SJSA1 (cell line): ENCODE measurements around the gene CTNNBIP1. TPM values are rescaled to one million over a fixed set of nuclear protein-coding genes. Genes with fewer than 3 reads are reported as not detected.

Source experiments
- DNase-seq, 2 experiments: peaks; one replicate each; pipeline ENCODE4 v3.0.0-alpha.2; 2015 to 2020; ENCODE audit warnings: low spot score in 2 of 2, low read depth in 1 of 2
- H3K27ac ChIP-seq: fragments of 250-450 bp; sonication (Bioruptor Pico); 2 replicates; pipeline ENCODE4 v1.5.1; 2020; ENCODE audit warnings: mild to moderate bottlenecking, moderate library complexity
- H3K27me3 ChIP-seq: fragments of 250-450 bp; sonication (Bioruptor Pico); replicated peaks from 2 replicates; pipeline ENCODE4 v1.5.1; 2020; ENCODE audit warnings: mild to moderate bottlenecking, moderate library complexity
- H3K36me3 ChIP-seq: fragments of 250-450 bp; sonication (Bioruptor Pico); 2 replicates; pipeline ENCODE4 v1.5.1; 2020; ENCODE audit warnings: mild to moderate bottlenecking
- H3K4me1 ChIP-seq: fragments of 250-450 bp; sonication (Bioruptor Pico); replicated peaks from 2 replicates; pipeline ENCODE4 v1.6.1; 2021; ENCODE audit warnings: mild to moderate bottlenecking
- H3K4me3 ChIP-seq: fragments of 250-450 bp; sonication (Bioruptor Pico); 2 replicates; pipeline ENCODE4 v1.5.1; 2020; ENCODE audit warnings: mild to moderate bottlenecking
- H3K9me3 ChIP-seq: fragments of 250-450 bp; sonication (Bioruptor Pico); replicated peaks from 2 replicates; pipeline ENCODE4 v1.5.1; 2020; ENCODE audit warnings: mild to moderate bottlenecking
- total RNA-seq: library from RNA; depleted of rRNA; stranded (reverse); fragments of >200 nt; shearing (Covaris generic); gene quantifications from 2 replicates; pipeline ENCODE4 v1.2.3, GENCODE V29; 2014

Gene CTNNBIP1
- total RNA-seq, 1 experiment from 2014 or later: 37.6 TPM

DNA sequence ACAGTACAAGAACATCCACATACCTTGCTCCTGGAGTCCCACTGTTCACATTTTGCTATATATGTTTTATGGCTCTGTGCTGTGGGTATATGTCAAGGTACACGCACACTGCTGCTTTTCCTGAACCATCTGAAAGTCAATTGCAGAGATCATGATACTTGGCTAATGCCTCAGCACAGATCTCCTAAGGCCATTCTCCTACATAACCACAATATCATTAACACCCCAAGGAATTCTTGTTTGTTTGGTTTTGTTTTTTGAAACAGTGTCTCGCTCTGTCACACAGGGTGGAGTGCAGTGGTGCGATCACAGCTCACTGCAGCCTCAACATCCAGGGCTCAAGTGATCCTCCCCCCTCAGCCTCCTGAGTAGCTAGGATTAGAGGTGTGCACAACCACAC, 16.0 kb downstream of the CTNNBIP1 start:
- Histone ChIP-seq H3K4me3 (no peak overlapping the region), H3K4me1 (peaks cover 44% of the 10 kb centered on the region), H3K27ac (peak overlapping the region; percentile 61), H3K9me3 (no peaks in the 10 kb centered on the region), H3K27me3 (no peaks in the 10 kb centered on the region), H3K36me3 (no peaks in the 10 kb centered on the region)
- DNase-seq: no peak

DNA sequence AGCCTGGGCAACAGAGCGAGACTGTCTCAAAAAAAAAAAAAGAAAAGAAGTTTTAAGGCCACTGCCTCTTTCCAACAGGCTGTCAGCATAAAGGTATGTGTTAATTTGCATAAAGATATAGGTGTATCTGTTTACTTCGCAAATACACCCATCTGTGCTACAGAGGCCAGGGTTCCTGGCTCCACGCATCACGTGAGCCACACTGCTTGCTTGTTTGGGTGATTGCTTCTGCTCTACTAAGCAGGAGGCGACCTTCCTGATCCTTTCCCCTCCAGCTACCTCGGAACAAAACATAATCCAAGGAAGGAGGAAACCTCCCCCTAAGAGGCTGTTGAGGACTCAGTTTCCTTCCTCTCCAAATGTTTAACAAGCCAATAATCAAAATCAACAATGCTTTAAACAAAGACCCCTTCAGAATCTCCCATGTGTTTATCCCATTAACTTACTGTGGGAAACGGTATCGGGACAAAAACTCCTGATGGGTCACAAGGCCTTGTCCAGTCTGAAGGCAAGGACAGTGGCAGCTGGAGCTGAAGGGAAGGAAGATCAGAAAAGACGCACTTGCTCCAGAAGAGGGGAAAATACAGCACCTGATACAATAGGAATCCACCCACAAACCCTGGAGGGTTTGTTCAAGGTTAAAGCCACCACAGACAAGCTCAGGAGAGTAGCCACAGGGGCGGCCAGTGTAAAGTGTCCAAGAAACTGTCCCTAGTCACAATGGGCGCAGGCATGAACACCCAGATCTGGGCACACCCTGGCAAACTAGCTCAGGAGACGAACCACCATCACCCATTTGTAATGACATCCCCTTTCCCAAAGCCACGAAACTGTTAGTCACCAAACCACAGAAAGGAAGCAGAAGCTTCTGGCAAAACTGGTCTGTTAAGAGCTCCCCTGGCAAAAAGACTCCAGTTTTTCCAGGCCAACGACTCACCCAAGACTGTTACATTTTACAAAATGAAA, 17.2 kb downstream of the CTNNBIP1 start:
- H3K36me3 ChIP-seq: no peaks in the 10 kb centered on the region
- DNase-seq: peak; percentile 68 to 70
- H3K27ac ChIP-seq: peak overlapping the region; percentile 61
- no peak overlapping the region for H3K4me3 ChIP-seq
- no peaks in the 10 kb centered on the region for H3K27me3 ChIP-seq
- H3K4me1 ChIP-seq: peaks cover 44% of the 10 kb centered on the region
- no peaks in the 10 kb centered on the region for H3K9me3 ChIP-seq

DNA sequence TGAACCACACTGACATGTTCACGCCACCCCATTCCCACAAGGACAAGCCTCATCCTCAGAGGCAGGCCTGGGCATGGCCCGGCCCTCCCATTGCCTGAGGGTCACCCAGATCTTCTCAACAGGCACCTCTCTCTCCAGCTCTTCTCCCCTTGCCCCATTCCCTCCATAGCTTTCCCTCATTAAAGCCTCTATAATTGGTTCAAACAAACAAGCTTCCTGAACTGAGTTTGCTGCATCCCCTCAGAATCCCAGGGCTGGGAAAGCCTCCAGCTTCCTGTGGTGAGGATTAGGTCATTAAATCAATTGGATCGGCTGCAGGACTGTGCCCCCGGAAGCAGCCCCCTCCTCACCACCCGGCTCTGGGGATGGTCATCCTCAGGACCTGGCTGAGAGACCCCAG, 18.9 kb downstream of the CTNNBIP1 start:
- Histone ChIP-seq H3K4me1 (peaks cover 44% of the 10 kb centered on the region), H3K27me3 (no peaks in the 10 kb centered on the region), H3K27ac (no peak overlapping the region; the same call in none of the 2 replicates), H3K36me3 (no peaks in the 10 kb centered on the region; the same call in 1 of the 2 replicates), H3K9me3 (no peaks in the 10 kb centered on the region), H3K4me3 (no peak overlapping the region)
- DNase-seq: no peak

DNA sequence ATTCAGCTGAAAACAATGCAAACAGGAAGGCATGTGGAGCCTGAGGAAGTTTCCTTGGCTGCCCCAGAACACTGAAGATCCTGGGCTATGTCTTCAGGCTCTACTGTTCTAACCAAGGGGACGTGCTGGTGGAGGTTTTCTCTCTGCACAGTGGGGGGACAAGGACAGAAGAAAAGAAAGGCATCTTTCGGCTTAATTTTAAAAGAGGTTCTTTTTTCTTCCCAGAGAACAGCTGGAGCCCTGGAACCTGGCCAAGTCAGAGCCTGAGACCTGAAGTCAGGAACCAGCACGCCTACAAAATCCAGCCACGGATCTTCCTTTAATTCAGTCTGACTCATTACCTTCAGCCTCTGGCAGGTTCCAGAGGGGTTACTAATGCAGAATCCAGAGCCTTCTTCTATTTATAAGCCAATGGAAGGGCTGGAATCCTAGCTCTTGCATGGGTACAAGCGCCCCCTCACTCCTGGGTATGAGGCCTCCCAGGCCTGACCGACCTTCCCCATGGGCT, 19.8 kb downstream of the CTNNBIP1 start:
- H3K27ac ChIP-seq: no peak overlapping the region; the same call in 1 of the 2 replicates
- H3K4me1 ChIP-seq: peaks cover 44% of the 10 kb centered on the region
- no peaks in the 10 kb centered on the region for H3K9me3 ChIP-seq
- H3K27me3 ChIP-seq: no peaks in the 10 kb centered on the region
- no peaks in the 10 kb centered on the region; the same call in 1 of the 2 replicates for H3K36me3 ChIP-seq
- H3K4me3 ChIP-seq: no peak overlapping the region
- peak; percentile 61 to 80 for DNase-seq

DNA sequence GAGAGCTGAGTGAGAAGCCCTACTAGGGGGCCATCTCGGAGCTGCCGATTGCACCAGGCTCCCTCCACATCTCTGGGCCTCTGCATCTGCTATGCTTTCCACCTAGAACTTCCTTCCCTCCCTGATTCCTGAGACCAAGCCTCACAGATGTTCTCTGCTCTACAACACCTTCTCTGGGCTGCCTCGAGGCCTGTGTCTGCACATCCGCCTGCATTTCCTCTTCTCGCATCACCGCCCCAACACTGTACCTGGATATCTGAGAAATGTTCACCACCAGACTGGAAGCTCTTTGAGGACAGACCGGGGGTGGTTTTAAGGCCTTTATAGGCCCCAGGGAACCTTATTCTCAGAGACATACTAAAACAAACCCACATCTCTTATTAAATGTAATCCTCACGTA, 20.7 kb downstream of the CTNNBIP1 start:
- Histone ChIP-seq H3K27ac (no peak overlapping the region), H3K9me3 (no peaks in the 10 kb centered on the region), H3K36me3 (no peaks in the 10 kb centered on the region; the same call in 1 of the 2 replicates), H3K4me3 (no peak overlapping the region), H3K27me3 (no peaks in the 10 kb centered on the region), H3K4me1 (peaks cover 43% of the 10 kb centered on the region)
- DNase-seq: no peak

DNA sequence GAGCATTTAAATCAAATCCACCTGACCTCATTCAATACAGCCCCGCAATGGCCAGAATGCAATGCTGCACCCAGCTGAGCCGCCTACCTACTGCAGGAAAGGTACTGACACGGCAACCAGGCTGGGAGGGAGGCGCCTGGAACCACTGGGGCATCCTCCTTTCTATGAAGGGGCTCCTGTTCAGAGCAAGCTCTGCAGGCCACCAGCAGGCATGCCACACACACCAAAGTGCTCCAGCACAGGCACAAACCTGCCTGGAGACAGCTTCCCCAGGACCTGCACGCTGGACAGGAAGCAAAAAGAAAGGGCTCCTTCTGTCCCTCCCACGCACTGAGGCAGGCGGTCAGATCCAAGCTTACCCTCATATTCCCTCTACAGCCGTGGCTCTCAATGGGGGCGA, 21.2 kb downstream of the CTNNBIP1 start:
- Histone ChIP-seq H3K4me3 (no peak overlapping the region), H3K9me3 (no peaks in the 10 kb centered on the region), H3K4me1 (peaks cover 38% of the 10 kb centered on the region), H3K36me3 (no peaks in the 10 kb centered on the region; the same call in 1 of the 2 replicates), H3K27ac (no peak overlapping the region), H3K27me3 (no peaks in the 10 kb centered on the region)
- DNase-seq: no peak

DNA sequence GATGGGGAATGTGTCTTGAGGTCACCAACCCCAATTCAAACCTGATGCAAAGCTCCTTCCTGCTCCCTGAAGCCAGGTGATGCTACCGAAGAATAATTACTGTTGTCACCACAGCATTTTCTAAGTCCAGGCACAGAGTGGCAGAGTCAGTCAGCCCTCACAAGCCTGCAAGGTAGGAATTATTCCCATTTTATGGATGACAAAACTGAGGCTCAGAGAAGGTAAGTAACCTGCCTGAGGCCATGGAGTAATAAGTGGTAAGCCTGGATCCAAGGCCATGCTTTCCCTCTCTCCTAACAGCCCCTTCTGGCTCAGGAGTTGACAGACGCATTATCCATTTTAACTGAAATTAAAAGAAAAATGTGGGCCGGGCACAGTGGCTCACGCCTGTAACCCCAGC, 23.0 kb downstream of the CTNNBIP1 start:
- Histone ChIP-seq H3K4me1 (peaks cover 30% of the 10 kb centered on the region), H3K27me3 (no peaks in the 10 kb centered on the region), H3K9me3 (no peaks in the 10 kb centered on the region), H3K27ac (no peak overlapping the region), H3K4me3 (no peak overlapping the region), H3K36me3 (no peaks in the 10 kb centered on the region; the same call in 1 of the 2 replicates)
- no peak for DNase-seq

DNA sequence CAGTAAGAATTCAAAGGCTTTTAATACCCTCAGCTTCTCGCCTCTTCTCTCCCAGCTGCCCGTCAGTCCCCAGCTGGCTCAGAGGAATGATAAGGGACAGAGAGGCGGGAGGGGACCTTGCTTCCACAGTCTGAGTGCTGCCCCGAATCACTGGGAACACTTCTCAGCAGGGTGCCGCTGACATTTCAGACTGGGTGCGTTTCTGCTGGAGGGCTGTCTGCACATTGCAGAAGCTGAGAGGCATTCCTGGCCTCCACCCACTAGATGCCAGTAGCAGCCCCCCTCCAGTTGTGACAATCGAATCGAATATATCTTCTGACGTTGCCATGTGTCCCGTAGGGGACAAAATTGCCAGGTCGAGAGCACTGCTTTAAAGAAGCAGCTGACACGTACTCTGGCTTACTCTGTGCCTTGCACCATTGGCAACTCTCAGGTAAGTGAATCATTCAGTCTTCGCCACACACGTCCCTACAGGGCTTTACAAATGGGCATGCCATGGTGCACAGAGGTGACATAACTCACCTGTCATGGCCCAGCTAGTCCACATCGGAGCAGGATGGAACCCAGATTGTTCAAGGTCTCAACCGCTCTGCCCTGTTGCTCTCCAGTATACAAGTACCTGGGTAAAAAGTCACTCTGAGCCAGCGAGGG, 23.9 kb downstream of the CTNNBIP1 start:
- Histone ChIP-seq H3K9me3 (no peaks in the 10 kb centered on the region), H3K36me3 (no peaks in the 10 kb centered on the region; the same call in 1 of the 2 replicates), H3K27ac (no peak overlapping the region), H3K4me3 (no peak overlapping the region), H3K27me3 (no peaks in the 10 kb centered on the region), H3K4me1 (peaks cover 35% of the 10 kb centered on the region)
- DNase-seq: no peak

DNA sequence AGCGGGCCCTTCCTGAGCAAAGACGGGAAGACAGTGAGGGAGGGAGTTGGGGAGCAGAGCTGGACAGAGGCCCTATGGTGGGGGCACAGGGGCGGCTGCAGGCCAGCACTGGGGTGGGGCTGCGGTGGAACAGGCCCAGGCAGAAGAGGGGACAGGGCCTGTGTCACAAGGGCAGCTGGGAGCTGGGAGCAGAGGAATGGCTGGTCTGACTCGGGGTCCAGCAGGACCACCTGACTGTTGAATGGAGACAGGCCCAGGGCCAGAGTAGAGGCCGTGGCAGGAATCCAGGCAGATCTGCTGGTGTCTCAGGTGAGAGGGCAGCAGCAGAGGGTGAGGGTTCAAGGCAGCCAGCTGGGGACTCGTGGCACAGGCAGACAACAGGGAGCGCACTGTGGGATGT, 25.3 kb downstream of the CTNNBIP1 start:
- DNase-seq: no peak

DNA sequence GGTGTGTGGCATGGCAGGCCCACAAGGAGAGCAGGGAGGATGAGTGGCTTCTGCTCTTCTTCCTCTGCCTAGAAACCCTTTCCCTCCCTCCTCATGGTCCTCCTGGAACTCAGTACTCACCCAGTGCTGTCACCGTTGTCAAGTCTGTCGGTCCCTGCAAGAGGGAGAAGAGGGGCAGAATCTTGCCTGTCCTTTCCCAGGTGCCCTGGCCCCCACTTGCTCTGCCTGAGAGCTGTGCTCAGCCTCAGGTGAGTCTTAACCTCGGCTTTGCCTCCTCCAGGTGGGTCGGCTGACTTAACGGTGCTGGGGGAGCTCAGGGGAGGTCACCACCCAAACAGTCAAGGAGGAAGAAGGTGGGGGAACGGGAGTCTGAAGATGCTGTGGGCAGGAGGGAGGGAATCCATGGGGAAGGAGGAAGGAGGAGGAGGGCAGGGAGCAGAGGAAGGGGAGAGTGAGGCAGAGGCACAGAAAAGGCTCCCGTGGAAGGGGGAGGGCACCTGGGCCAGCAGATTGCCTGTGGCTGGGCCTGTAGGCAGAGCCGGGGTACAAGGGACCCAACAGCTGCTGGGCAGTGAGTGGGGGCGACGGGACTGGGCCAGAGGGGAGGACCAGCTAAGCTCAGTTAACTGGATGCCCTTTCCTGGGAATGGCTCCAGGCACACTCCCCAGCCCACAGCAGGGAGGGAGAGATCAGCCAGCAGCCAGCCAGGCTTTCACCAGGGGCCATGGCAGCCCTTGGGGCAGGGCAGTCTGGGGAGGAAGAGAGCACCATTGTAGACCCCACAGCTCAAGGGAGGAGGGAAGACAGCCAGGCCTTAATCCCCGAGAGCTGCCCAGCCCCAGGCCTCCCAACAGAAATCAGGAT, 26.3 kb downstream of the CTNNBIP1 start:
- DNase-seq: no peak
- H3K36me3 ChIP-seq: no peaks in the 10 kb centered on the region; the same call in 1 of the 2 replicates
- no peak overlapping the region for H3K4me3 ChIP-seq
- H3K27me3 ChIP-seq: no peaks in the 10 kb centered on the region
- no peak overlapping the region for H3K27ac ChIP-seq
- peaks cover 15% of the 10 kb centered on the region for H3K4me1 ChIP-seq
- no peaks in the 10 kb centered on the region for H3K9me3 ChIP-seq

More for the DNA sequence above, 25.3 kb downstream of the CTNNBIP1 start:
- Histone ChIP-seq H3K9me3 (no peaks in the 10 kb centered on the region), H3K4me3 (no peak overlapping the region), H3K4me1 (peaks cover 21% of the 10 kb centered on the region), H3K27ac (no peak overlapping the region), H3K27me3 (no peaks in the 10 kb centered on the region), H3K36me3 (no peaks in the 10 kb centered on the region; the same call in 1 of the 2 replicates)

DNA sequence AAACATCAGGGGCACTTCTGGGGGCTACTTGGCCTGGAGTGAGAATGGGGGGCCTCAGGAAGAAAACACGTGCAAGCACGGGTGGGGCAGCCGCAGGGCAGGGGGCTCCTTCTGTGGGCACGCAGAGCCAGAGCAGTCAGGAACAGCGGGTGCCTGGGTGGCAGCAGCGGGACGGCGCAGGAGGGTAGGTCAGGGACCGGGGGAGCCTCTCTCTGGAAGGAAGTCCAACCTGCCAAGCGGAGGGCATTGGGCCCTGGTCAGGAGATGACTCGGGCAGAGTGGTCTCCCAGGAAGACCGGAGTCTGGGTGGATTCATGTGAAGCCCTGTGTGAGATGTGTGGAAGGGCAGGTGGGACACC, 27.1 kb downstream of the CTNNBIP1 start:
- Histone ChIP-seq H3K27ac (no peak overlapping the region), H3K36me3 (no peaks in the 10 kb centered on the region; the same call in 1 of the 2 replicates), H3K4me1 (peaks cover 15% of the 10 kb centered on the region), H3K27me3 (no peaks in the 10 kb centered on the region), H3K4me3 (no peak overlapping the region), H3K9me3 (no peaks in the 10 kb centered on the region)
- DNase-seq: no peak

DNA sequence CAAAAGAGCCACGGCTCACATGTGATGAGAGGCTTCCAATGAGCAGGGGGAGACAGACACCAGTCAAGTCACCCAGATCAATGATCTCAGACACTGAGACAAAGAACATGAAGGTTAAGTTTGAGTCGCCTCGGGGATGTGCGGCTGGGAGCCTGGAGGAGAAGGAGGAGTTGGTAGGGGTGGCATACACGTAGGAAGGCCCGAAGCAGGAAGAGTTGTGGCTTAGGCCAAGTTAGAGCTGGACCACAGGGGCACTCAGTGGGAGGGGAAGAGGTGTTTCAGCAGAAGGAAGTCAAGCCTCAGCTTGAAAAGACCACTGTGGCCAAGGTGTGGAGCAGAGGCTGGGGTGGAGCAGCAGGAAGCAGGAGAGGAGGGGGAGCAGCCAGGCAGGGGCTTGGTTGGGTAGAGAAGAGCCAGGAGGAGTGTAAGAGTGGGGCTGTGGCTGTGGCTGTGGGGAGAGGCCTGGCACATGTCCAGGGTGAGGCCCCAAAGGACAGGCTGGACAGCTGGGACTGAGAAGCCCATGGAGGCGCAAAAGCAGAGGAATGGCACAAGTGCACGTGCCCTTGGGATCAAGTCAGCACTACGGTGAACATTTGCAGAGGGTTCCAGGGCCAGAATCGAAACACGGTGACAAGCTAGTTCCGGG, 27.6 kb downstream of the CTNNBIP1 start:
- H3K9me3 ChIP-seq: no peaks in the 10 kb centered on the region
- DNase-seq: no peak
- H3K27me3 ChIP-seq: no peaks in the 10 kb centered on the region
- H3K4me3 ChIP-seq: no peak overlapping the region
- H3K4me1 ChIP-seq: peaks cover 15% of the 10 kb centered on the region
- no peaks in the 10 kb centered on the region; the same call in 1 of the 2 replicates for H3K36me3 ChIP-seq
- no peak overlapping the region for H3K27ac ChIP-seq

DNA sequence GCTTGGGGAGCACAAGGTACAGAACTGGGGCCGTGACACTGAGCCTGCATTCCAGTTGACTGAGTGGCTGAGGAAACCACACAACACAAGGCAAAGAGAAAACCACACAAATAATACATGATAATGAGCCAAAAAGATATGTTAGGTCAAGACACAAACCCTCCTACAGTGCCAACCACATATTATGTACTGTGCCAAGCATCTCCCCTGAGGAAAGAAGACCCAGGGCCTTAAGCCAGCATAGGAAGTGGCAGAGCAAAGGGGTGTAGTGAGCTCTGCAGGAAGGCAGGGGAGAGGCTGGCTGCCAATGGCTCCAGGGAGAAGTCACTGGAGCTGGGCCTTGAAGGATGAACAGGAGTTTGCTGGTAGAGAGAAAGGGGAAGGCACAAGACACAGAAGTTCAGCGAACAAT, 28.2 kb downstream of the CTNNBIP1 start:
- no peak overlapping the region for H3K4me3 ChIP-seq
- H3K4me1 ChIP-seq: peaks cover 15% of the 10 kb centered on the region
- no peaks in the 10 kb centered on the region; the same call in 1 of the 2 replicates for H3K36me3 ChIP-seq
- H3K27me3 ChIP-seq: no peaks in the 10 kb centered on the region
- H3K27ac ChIP-seq: no peak overlapping the region
- H3K9me3 ChIP-seq: no peaks in the 10 kb centered on the region
- DNase-seq: peak; percentile 63 to 65
